GM21723 (cell line): ENCODE data around the gene PRR12.
A peak's percentile ranks its signal among the peaks of the same experiment; 100 is the strongest.

ENCODE experiments used
- ATAC-seq: cut with Tn5 transposase; IDR thresholded peaks from one replicate; pipeline ENCODE4 v1.9.1; 2021; ENCODE audit warnings: mild to moderate bottlenecking, moderate library complexity; ENCODE audit not compliant: unreplicated experiment

The PRR12 gene

GRCh38 chr19:49641688-49642491 lies 50.9 kb downstream of the PRR12 start, which contains the start of gene SCAF1:
Gene SCAF1 (plus strand): TSS chr19:49642209. CDS start chr19:49645027, 2,818 bp downstream.
- ATAC-seq, result peak; percentile 58

- no peak for ATAC-seq
Observed at GRCh38 chr19:49642492-49643035, 51.6 kb downstream of the PRR12 start.

- no peak for ATAC-seq
Observed at GRCh38 chr19:49643466-49643865, 52.5 kb downstream of the PRR12 start.

DNA sequence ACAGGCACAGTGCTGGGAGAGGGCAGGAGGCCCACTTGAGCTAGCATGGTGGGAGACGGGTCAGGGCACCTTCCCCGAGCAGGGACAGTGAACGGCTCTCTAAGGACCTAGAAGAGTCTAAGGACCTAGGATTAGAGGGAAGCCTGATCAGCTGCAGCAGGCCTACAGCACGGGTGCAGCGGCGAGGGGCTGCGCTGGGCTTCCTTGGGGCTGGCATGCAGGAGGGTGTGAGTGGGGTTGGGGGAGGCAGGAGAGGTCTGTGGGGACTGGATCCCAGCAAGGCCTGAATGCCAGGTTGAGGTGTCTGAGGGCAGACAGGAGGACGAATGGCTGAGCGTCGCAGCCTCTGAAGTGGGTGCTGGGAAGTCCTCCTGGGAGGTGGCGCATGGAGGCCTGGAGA lies 54.6 kb downstream of the PRR12 start:
- no peak for ATAC-seq

GRCh38 chr19:49645995-49646394 lies 55.0 kb downstream of the PRR12 start:
- ATAC-seq, result no peak

GRCh38 chr19:49646586-49646985 lies 55.6 kb downstream of the PRR12 start:
- no peak for ATAC-seq

DNA sequence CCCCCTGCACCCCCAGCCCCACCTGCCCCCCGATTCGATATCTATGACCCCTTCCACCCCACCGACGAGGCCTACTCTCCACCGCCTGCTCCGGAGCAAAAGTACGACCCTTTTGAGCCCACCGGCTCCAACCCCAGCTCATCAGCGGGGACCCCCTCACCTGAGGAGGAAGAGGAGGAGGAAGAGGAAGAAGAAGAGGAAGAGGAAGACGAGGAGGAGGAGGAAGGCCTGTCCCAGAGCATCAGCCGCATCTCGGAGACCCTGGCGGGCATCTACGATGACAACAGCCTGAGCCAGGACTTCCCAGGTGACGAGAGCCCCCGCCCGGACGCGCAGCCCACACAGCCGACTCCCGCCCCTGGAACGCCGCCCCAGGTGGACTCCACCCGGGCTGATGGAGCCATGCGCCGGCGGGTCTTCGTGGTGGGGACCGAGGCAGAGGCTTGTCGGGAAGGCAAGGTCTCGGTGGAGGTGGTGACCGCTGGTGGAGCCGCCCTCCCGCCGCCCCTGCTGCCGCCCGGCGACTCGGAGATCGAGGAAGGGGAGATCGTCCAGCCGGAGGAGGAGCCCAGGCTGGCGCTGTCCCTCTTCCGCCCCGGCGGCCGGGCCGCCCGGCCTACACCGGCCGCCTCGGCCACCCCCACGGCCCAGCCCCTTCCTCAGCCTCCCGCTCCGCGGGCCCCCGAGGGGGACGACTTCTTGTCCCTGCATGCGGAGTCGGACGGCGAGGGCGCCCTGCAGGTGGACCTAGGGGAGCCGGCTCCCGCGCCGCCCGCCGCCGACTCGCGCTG lies 60.2 kb downstream of the PRR12 start:
- no peak for ATAC-seq

DNA sequence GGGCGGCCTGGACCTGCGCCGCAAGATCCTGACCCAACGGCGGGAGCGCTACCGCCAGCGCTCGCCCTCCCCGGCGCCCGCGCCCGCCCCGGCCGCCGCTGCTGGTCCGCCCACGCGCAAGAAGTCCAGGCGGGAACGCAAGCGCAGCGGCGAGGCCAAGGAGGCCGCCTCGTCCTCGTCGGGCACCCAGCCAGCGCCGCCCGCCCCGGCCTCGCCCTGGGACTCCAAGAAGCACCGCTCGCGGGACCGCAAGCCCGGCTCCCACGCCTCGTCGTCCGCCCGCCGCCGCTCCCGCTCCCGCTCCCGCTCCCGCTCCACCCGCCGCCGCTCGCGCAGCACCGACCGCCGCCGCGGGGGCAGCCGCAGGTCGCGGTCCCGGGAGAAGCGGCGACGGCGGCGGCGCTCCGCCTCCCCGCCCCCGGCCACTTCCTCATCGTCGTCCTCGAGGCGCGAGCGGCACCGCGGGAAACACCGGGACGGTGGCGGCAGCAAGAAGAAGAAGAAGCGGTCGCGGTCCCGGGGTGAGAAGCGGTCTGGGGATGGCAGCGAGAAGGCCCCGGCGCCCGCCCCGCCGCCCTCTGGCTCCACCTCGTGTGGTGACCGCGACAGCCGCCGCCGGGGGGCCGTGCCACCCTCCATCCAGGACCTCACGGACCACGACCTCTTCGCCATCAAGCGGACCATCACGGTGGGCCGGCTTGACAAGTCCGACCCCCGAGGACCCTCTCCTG lies 61.0 kb downstream of the PRR12 start:
- no peak for ATAC-seq

- ATAC-seq, result no peak
Observed at GRCh38 chr19:49652551-49653465, 61.8 kb downstream of the PRR12 start.

DNA sequence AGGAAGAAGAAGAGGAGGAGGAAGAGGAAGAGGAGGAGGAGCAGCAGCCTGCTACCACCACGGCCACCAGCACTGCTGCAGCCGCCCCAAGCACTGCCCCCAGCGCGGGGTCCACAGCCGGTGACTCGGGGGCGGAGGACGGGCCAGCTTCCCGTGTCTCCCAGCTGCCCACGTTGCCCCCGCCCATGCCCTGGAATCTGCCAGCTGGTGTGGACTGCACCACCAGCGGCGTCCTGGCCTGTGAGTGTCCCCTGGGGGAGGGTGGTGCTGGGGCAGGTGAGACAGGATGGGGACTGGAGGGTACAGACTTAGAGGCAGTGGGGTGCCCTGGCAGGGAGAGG lies 62.5 kb downstream of the PRR12 start:
- ATAC-seq, result no peak

- no peak for ATAC-seq
Observed at GRCh38 chr19:49654581-49654980, 63.6 kb downstream of the PRR12 start.

GRCh38 chr19:49655570-49656455 lies 64.8 kb downstream of the PRR12 start:
- no peak for ATAC-seq

- ATAC-seq, result no peak
Observed at GRCh38 chr19:49656456-49657109, 65.6 kb downstream of the PRR12 start.

GRCh38 chr19:49657493-49658138 lies 66.6 kb downstream of the PRR12 start:
- ATAC-seq, result no peak

DNA sequence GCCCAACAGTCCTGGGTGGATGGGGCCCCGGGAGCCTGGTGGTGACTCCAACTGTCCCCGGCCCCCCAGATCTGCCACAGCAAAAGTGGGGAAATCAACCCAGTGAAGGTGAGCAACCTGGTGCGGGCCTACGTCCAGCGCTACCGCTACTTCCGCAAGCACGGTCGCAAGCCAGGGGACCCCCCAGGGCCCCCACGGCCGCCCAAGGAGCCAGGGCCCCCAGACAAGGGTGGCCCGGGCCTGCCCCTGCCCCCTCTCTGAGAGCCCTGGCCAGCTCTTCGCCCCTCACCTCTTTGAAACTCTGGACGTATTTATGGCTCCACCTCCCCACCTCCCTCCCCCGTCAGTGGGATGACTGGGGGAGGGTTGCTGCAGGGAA lies 67.1 kb downstream of the PRR12 start:
- ATAC-seq, result no peak

GRCh38 chr19:49658566-49659442 lies 67.8 kb downstream of the PRR12 start:
- ATAC-seq, result no peak

GRCh38 chr19:49660338-49660961 lies 69.5 kb downstream of the PRR12 start:
- ATAC-seq, result no peak
